CD14-positive monocyte (primary cell): Measurements from ENCODE around the gene GSTK1. TPM values are rescaled to one million over a fixed set of nuclear protein-coding genes. Genes with fewer than 3 reads are reported as not detected.

Source experiments
- DNase-seq, 3 donors: peaks; one replicate each; pipeline ENCODE4 v3.0.0-alpha.2; 2011 to 2022
- H2AFZ ChIP-seq: 2 replicates; pipeline ENCODE4 v1.6.0; 2012; ENCODE audit warnings: mild to moderate bottlenecking, low read depth, low read length, inconsistent platforms; ENCODE audit not compliant: insufficient read depth, poor library complexity, severe bottlenecking
- H3K27ac ChIP-seq, 2 donors: 1 replicate in 1 of 2; 2 replicates in 1 of 2; pipeline ENCODE4 v1.5.1; 2012 to 2013; ENCODE audit warnings: low read length in 2 of 2, control low read depth in 1 of 2, inconsistent platforms in 1 of 2, low read depth in 1 of 2, mild to moderate bottlenecking in 1 of 2
- H3K27me3 ChIP-seq, 2 donors: one replicate each; pipeline versions ENCODE4 v1.6.0 to v1.6.1; 2011 to 2013; ENCODE audit warnings: low read length in 2 of 2; ENCODE audit not compliant: control insufficient read depth in 2 of 2, insufficient read depth in 2 of 2
- H3K36me3 ChIP-seq, 2 donors: replicated peaks in 1 of 2; 1 replicate in 1 of 2; 2 replicates in 1 of 2; pipeline versions ENCODE4 v1.5.1 to v1.6.1; 2012 to 2013; ENCODE audit warnings: low read length in 2 of 2, control low read depth in 1 of 2, inconsistent platforms in 1 of 2, mild to moderate bottlenecking in 1 of 2; ENCODE audit not compliant: insufficient read depth in 2 of 2, control insufficient read depth in 1 of 2
- H3K4me1 ChIP-seq, 2 donors: 1 replicate in 1 of 2; 2 replicates in 1 of 2; pipeline versions ENCODE4 v1.5.1 to v1.6.1; 2012 to 2013; ENCODE audit warnings: low read length in 2 of 2, control low read depth in 1 of 2, inconsistent platforms in 1 of 2, mild to moderate bottlenecking in 1 of 2, moderate library complexity in 1 of 2; ENCODE audit not compliant: insufficient read depth in 2 of 2, control insufficient read depth in 1 of 2
- H3K4me2 ChIP-seq: replicated peaks from 2 replicates; pipeline ENCODE3; 2012; ENCODE audit warnings: low read length, moderate library complexity, mild to moderate bottlenecking; ENCODE audit not compliant: poor library complexity, severe bottlenecking; ENCODE audit errors: extremely low read depth
- H3K4me3 ChIP-seq, 3 experiments: fragments of 200-600 bp in 1 of 3; sonication (generic) in 1 of 3; replicated peaks in 1 of 3; 1 replicate in 2 of 3; 2 replicates in 1 of 3; pipeline ENCODE4 v1.5.1; 2011 to 2013; ENCODE audit warnings: low read length in 3 of 3, mild to moderate bottlenecking in 3 of 3, control low read depth in 2 of 3, low read depth in 2 of 3, inconsistent platforms in 1 of 3, moderate library complexity in 1 of 3
- H3K79me2 ChIP-seq: 2 replicates; pipeline ENCODE4 v1.6.0; 2012; ENCODE audit warnings: mild to moderate bottlenecking, control low read depth, inconsistent platforms, low read length, moderate library complexity; ENCODE audit not compliant: insufficient read depth
- H3K9ac ChIP-seq: 2 replicates; pipeline ENCODE4 v1.6.0; 2017; ENCODE audit warnings: low read length, mild to moderate bottlenecking; ENCODE audit not compliant: insufficient read depth, poor library complexity, severe bottlenecking
- H3K9me3 ChIP-seq, 2 donors: replicated peaks in 1 of 2; 1 replicate in 1 of 2; 2 replicates in 1 of 2; pipeline versions ENCODE4 v1.5.1 to v1.6.1; 2012 to 2013; ENCODE audit warnings: low read length in 2 of 2, control low read depth in 1 of 2; ENCODE audit not compliant: control insufficient read depth in 1 of 2, insufficient read depth in 1 of 2
- H4K20me1 ChIP-seq: 2 replicates; pipeline ENCODE4 v1.6.0; 2012; ENCODE audit warnings: mild to moderate bottlenecking, low read length, control low read depth, moderate library complexity; ENCODE audit not compliant: insufficient read depth
- H3K27ac Mint-ChIP-seq, 7 donors: one replicate each; pipeline ENCODE4 v1.8.0; 2020; ENCODE audit warnings: mild to moderate bottlenecking in 7 of 7, mixed read lengths in 7 of 7, moderate library complexity in 6 of 7, inconsistent platforms in 2 of 7
- H3K27me3 Mint-ChIP-seq, 3 donors: one replicate each; pipeline ENCODE4 v1.8.0; 2021 to 2022; ENCODE audit warnings: low read depth in 3 of 3, mild to moderate bottlenecking in 3 of 3, mixed read lengths in 3 of 3, moderate library complexity in 3 of 3, inconsistent platforms in 1 of 3
- H3K36me3 Mint-ChIP-seq, 2 donors: one replicate each; pipeline ENCODE4 v1.8.0; 2020; ENCODE audit warnings: mixed read lengths in 2 of 2, inconsistent platforms in 1 of 2, mild to moderate bottlenecking in 1 of 2
- H3K4me1 Mint-ChIP-seq: one replicate; pipeline ENCODE4 v1.8.0; 2020; ENCODE audit warnings: mild to moderate bottlenecking, mixed read lengths
- H3K4me3 Mint-ChIP-seq, 2 donors: one replicate each; pipeline ENCODE4 v1.8.0; 2020; ENCODE audit warnings: mild to moderate bottlenecking in 2 of 2, mixed read lengths in 2 of 2, moderate library complexity in 1 of 2
- H3K9me3 Mint-ChIP-seq, 7 donors: one replicate each; pipeline ENCODE4 v1.8.0; 2020 to 2022; ENCODE audit warnings: mixed read lengths in 7 of 7, mild to moderate bottlenecking in 6 of 7, moderate library complexity in 6 of 7, inconsistent platforms in 2 of 7
- CTCF ChIP-seq: fragments of 200-600 bp; IDR thresholded peaks from one replicate; pipeline ENCODE4 v1.8.0; 2022; ENCODE audit warnings: antibody characterized with exemption, mild to moderate bottlenecking
- WGBS: methylation state at CpG from one replicate; pipeline ENCODE4 v1.1.5; 2013; ENCODE audit warnings: missing lambda C conversion rate; ENCODE audit not compliant: insufficient coverage; 5-methylcytosine and 5-hydroxymethylcytosine counted together
- intact Hi-C, 2 donors: fragments of 100-400 bp; cut with micrococcal nuclease; formaldehyde crosslinking; loops; one replicate each; pipeline versions ENCODE4 v1.15.0 to v1.15.1; 2023
- polyA plus RNA-seq, 3 donors: library from polyadenylated mRNA; depleted of rRNA in 1 of 3; unstranded in 2 of 3; stranded (reverse) in 1 of 3; fragments of 300-500 nt in 2 of 3; fragments of >200 nt in 1 of 3; fragmentation: Illumina TruSeq in 2 of 3; gene quantifications; 1 replicate in 2 of 3; 2 replicates in 1 of 3; pipeline ENCODE4 v1.2.3, GENCODE V29; 2012 to 2021

The GSTK1 gene
- polyA plus RNA-seq, 3 donors, result 413 to 547 (median 427) TPM

- Histone ChIP-seq H3K4me2 (no peak overlapping the region), H3K36me3 (peaks cover 52 to 93% of the 10 kb centered on the region in 2 donors), H3K9ac (no peak overlapping the region), H3K27ac (peak overlapping the region in 1 of 2 donors; percentile 79), H3K79me2 (peaks cover 86% of the 10 kb centered on the region), H2AFZ (no peak overlapping the region), H3K9me3 (no peaks in the 10 kb centered on the region), H3K4me1 (peaks cover 45 to 60% of the 10 kb centered on the region in 2 donors), H3K4me3 (no peak overlapping the region), H4K20me1 (no peaks in the 10 kb centered on the region), H3K27me3 (no peaks in the 10 kb centered on the region)
- peaks cover 66 to 91% of the 10 kb centered on the region in 2 donors for H3K36me3 Mint-ChIP-seq
- peaks cover 0 to 3% (median 0%) of the 10 kb centered on the region in 7 donors for H3K9me3 Mint-ChIP-seq
- DNase-seq, result no peak
- peaks cover 58% of the 10 kb centered on the region for H3K4me1 Mint-ChIP-seq
- intact Hi-C loops, result no loop called here
- no peak for TF ChIP-seq CTCF
- H3K27me3 Mint-ChIP-seq, result no peaks in the 10 kb centered on the region
- no peak overlapping the region for H3K4me3 Mint-ChIP-seq
- H3K27ac Mint-ChIP-seq, result peak overlapping the region in 1 of 7 donors; percentile 81
- WGBS, result no CpG with 5 or more reads among the region's 2 CpGs
Measured at GRCh38 chr7:143299346-143299745, 36.1 kb downstream of the GSTK1 start.

- intact Hi-C loops, result loop anchor here (5.0 kb wide), 2 partner anchors 53 to 293 kb away; no protein-coding TSS in a partner anchor
- no peak for DNase-seq
- Histone ChIP-seq H3K9ac (no peak overlapping the region), H3K4me2 (peak overlapping the region; percentile 64), H3K9me3 (no peaks in the 10 kb centered on the region), H3K4me1 (peaks cover 45 to 60% of the 10 kb centered on the region in 2 donors), H4K20me1 (no peaks in the 10 kb centered on the region), H3K4me3 (peak overlapping the region in 1 of 3 experiments; percentile 40), H3K36me3 (peaks cover 52 to 93% of the 10 kb centered on the region in 2 donors), H2AFZ (no peak overlapping the region), H3K27me3 (no peaks in the 10 kb centered on the region), H3K79me2 (peaks cover 86% of the 10 kb centered on the region), H3K27ac (peak overlapping the region; percentile 31 to 79)
- Mint-ChIP-seq H3K4me1 (peaks cover 58% of the 10 kb centered on the region), H3K36me3 (peaks cover 66 to 91% of the 10 kb centered on the region in 2 donors), H3K27ac (peak overlapping the region; percentile 76 to 88 (median 84)), H3K4me3 (no peak overlapping the region), H3K9me3 (peaks cover 0 to 3% (median 0%) of the 10 kb centered on the region in 7 donors), H3K27me3 (no peaks in the 10 kb centered on the region)
- TF ChIP-seq CTCF, result peak; percentile 47
- WGBS, result 71% methylated on average over 6 of the region's 8 CpGs
Measured at GRCh38 chr7:143299840-143300239, 36.6 kb downstream of the GSTK1 start.
